Fibroblast of the aortic adventitia (primary cell): Measurements from ENCODE around the gene DNMT1. TPM values are rescaled to one million over a fixed set of nuclear protein-coding genes. Genes with fewer than 3 reads are reported as not detected.

Experiments used
- DNase-seq: peaks from one replicate; pipeline ENCODE4 v3.0.0-alpha.2; 2010; ENCODE audit warnings: low read depth
- H3K4me3 ChIP-seq: 2 replicates; pipeline ENCODE4 v1.5.1; 2011; ENCODE audit warnings: low read depth, mild to moderate bottlenecking, control low read depth, low read length, moderate library complexity
- total RNA-seq: library from RNA; depleted of rRNA; stranded (reverse); fragments of >200 nt; gene quantifications from 2 replicates; pipeline ENCODE4 v1.2.3, GENCODE V29; 2012; ENCODE audit warnings: low replicate concordance
- TF ChIP-seq, protein P1 (sequence below): IDR thresholded peaks from 2 replicates; pipeline ENCODE4 v1.5.1; 2011; ENCODE audit warnings: mild to moderate bottlenecking, low read length, control low read depth, inconsistent platforms; ENCODE audit not compliant: insufficient read depth

Gene DNMT1
- total RNA-seq, 1 donor: 116 TPM

DNA sequence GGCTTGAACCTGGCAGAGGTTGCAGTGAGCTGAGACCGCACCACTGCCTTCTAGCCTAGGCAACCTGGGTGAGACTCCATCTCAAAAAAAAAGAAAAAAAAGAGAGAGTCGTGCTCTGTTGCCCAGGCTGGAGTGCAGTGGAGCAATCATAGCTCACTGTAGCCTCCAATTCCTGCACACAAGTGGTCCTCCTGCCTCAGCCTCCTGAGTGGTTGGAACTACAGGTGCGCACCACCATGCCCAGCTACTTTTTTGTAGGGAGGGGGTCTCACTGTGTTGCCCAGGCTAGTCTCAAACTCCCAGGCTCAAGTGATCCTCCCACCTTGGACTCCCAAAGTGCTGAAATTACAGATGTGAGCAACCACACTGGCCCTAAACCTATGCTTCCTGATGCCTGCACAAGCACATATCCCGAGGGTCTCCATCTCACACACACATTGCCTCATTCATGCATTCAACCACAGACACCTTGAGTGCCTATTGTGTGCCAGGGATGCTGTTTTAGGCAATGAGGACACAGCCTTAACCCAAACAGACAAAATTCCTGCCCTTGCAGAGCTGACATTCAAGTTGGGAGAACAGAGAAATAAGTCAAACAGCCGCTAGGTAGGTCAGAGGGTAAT lies 94.5 kb downstream of the DNMT1 start:
- TF ChIP-seq, protein P1, sequence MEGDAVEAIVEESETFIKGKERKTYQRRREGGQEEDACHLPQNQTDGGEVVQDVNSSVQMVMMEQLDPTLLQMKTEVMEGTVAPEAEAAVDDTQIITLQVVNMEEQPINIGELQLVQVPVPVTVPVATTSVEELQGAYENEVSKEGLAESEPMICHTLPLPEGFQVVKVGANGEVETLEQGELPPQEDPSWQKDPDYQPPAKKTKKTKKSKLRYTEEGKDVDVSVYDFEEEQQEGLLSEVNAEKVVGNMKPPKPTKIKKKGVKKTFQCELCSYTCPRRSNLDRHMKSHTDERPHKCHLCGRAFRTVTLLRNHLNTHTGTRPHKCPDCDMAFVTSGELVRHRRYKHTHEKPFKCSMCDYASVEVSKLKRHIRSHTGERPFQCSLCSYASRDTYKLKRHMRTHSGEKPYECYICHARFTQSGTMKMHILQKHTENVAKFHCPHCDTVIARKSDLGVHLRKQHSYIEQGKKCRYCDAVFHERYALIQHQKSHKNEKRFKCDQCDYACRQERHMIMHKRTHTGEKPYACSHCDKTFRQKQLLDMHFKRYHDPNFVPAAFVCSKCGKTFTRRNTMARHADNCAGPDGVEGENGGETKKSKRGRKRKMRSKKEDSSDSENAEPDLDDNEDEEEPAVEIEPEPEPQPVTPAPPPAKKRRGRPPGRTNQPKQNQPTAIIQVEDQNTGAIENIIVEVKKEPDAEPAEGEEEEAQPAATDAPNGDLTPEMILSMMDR: no peak
- no peak for DNase-seq
- no peak overlapping the region for H3K4me3 ChIP-seq

- H3K4me3 ChIP-seq: peak overlapping the region; percentile 69
- TF ChIP-seq, protein P1: no peak
- DNase-seq: no peak
Measured at GRCh38 chr19:10096615-10096963, 98.2 kb downstream of the DNMT1 start.

- TF ChIP-seq, protein P1: no peak
- peak overlapping the region; percentile 69 for H3K4me3 ChIP-seq
Measured at GRCh38 chr19:10095948-10096614, 98.7 kb downstream of the DNMT1 start.

DNA sequence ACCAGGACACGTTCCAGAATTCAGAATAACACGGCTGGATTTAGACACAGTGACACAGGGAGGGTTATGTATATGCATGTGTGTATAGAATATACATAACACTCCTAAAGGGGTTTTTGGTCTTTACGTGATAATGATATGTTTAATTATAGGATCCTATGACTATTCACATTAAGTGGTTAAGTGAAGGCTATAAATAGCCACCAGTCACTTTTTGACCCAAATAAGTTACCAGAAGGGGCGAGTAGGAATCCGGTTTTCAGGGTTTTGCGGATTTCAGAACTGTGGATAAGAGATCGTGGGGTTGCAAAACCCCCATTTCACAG lies 99.2 kb downstream of the DNMT1 start:
- DNase-seq: no peak
- peak overlapping the region; percentile 38 for H3K4me3 ChIP-seq
- TF ChIP-seq, protein P1: no peak

More at GRCh38 chr19:10095948-10096614, 98.7 kb downstream of the DNMT1 start:
- DNase-seq: peak; percentile 84

GRCh38 chr19:10093295-10094186 lies 101.2 kb downstream of the DNMT1 start:
- no peak for DNase-seq
- no peak overlapping the region for H3K4me3 ChIP-seq
- TF ChIP-seq, protein P1: no peak

- no peak overlapping the region for H3K4me3 ChIP-seq
- no peak for DNase-seq
- TF ChIP-seq, protein P1: no peak
Measured at GRCh38 chr19:10092648-10093294, 102.0 kb downstream of the DNMT1 start.
